Astrocyte (in vitro differentiated cells and primary cell): ENCODE measurements around the gene CACNA1E. TPM values are rescaled to one million over a fixed set of nuclear protein-coding genes. Genes with fewer than 3 reads are reported as not detected.

Source experiments
- DNase-seq: peaks from one replicate; pipeline ENCODE4 v3.0.0-alpha.2; 2010; ENCODE audit warnings: low read depth
- FAIRE-seq: peaks from 2 replicates; lab custom pipeline; 2011; peaks lifted over from hg19 to GRCh38; lab: Jason Lieb, UNC
- H2AFZ ChIP-seq: 2 replicates; pipeline ENCODE4 v1.6.0; 2012; ENCODE audit warnings: low read depth, low read length, inconsistent platforms
- H3K27ac ChIP-seq: 2 replicates; pipeline ENCODE4 v1.5.1; 2011; ENCODE audit warnings: low read depth, low read length, inconsistent platforms
- H3K27me3 ChIP-seq: 2 replicates; pipeline ENCODE4 v1.6.0; 2011; ENCODE audit warnings: low read length, inconsistent platforms; ENCODE audit not compliant: insufficient read depth
- H3K36me3 ChIP-seq: 2 replicates; pipeline ENCODE4 v1.5.1; 2011; ENCODE audit warnings: low read length, inconsistent platforms; ENCODE audit not compliant: insufficient read depth
- H3K4me1 ChIP-seq: 2 replicates; pipeline ENCODE4 v1.5.1; 2011; ENCODE audit warnings: low read length, inconsistent platforms; ENCODE audit not compliant: insufficient read depth
- H3K4me2 ChIP-seq: 2 replicates; pipeline ENCODE4 v1.6.0; 2012; ENCODE audit warnings: low read length, inconsistent platforms
- H3K4me3 ChIP-seq: 2 replicates; pipeline ENCODE4 v1.5.1; 2011; ENCODE audit warnings: low read depth, mild to moderate bottlenecking, low read length, inconsistent platforms; ENCODE audit not compliant: insufficient read depth
- H3K79me2 ChIP-seq: 2 replicates; pipeline ENCODE4 v1.6.0; 2012; ENCODE audit warnings: mild to moderate bottlenecking, low read length, inconsistent platforms; ENCODE audit not compliant: insufficient read depth
- H3K9ac ChIP-seq: 2 replicates; pipeline ENCODE4 v1.6.0; 2012; ENCODE audit warnings: mild to moderate bottlenecking, low read length, inconsistent platforms
- H3K9me3 ChIP-seq: 2 replicates; pipeline ENCODE4 v1.5.1; 2012; ENCODE audit warnings: low read depth, mild to moderate bottlenecking, low read length, inconsistent platforms; ENCODE audit not compliant: insufficient read depth
- H4K20me1 ChIP-seq: 2 replicates; pipeline ENCODE4 v1.6.0; 2012; ENCODE audit warnings: low read length, inconsistent platforms; ENCODE audit not compliant: insufficient read depth
- H3K27ac Mint-ChIP-seq: one replicate; pipeline ENCODE4 v1.8.0; 2021; ENCODE audit warnings: mild to moderate bottlenecking, mixed read lengths; ENCODE audit not compliant: unreplicated experiment
- H3K27me3 Mint-ChIP-seq: one replicate; pipeline ENCODE4 v1.8.0; 2021; ENCODE audit warnings: low read depth, mixed read lengths; ENCODE audit not compliant: unreplicated experiment
- H3K36me3 Mint-ChIP-seq: one replicate; pipeline ENCODE4 v1.8.0; 2021; ENCODE audit warnings: low read depth, mixed read lengths; ENCODE audit not compliant: unreplicated experiment
- H3K4me1 Mint-ChIP-seq: one replicate; pipeline ENCODE4 v1.8.0; 2021; ENCODE audit warnings: low read depth, mixed read lengths; ENCODE audit not compliant: unreplicated experiment
- H3K4me3 Mint-ChIP-seq: one replicate; pipeline ENCODE4 v1.8.0; 2021; ENCODE audit warnings: mild to moderate bottlenecking, moderate library complexity, mixed read lengths; ENCODE audit not compliant: unreplicated experiment
- H3K9me3 Mint-ChIP-seq: one replicate; pipeline ENCODE4 v1.8.0; 2021; ENCODE audit warnings: mild to moderate bottlenecking, mixed read lengths; ENCODE audit not compliant: unreplicated experiment
- CTCF ChIP-seq: IDR thresholded peaks from 2 replicates; pipeline ENCODE4 v1.5.1; 2011; ENCODE audit warnings: low read depth, mild to moderate bottlenecking, inconsistent platforms, low read length, moderate library complexity; ENCODE audit not compliant: insufficient read depth
- EZH2 ChIP-seq: IDR thresholded peaks from 2 replicates; pipeline ENCODE4 v1.6.1; 2012; ENCODE audit warnings: mild to moderate bottlenecking, low read length, inconsistent platforms; ENCODE audit not compliant: insufficient read depth
- total RNA-seq: library from RNA; stranded (reverse); gene quantifications from 2 replicates; pipeline ENCODE4 v1.2.1, GENCODE V29; 2021

CACNA1E gene
- total RNA-seq, 1 donor from 2014 or later, result 0.07 TPM

- H3K27ac ChIP-seq, result no peak overlapping the region
- H2AFZ ChIP-seq, result no peak overlapping the region
- H3K36me3 ChIP-seq, result no peaks in the 10 kb centered on the region
- peaks cover under 1% of the 10 kb centered on the region for H3K9me3 ChIP-seq
- FAIRE-seq, result no peak
- no peak overlapping the region for H3K4me2 ChIP-seq
- H3K27ac Mint-ChIP-seq, result no peak overlapping the region
- DNase-seq, result no peak
- H3K27me3 ChIP-seq, result no peaks in the 10 kb centered on the region
- H3K36me3 Mint-ChIP-seq, result peaks cover 2% of the 10 kb centered on the region
- H3K4me1 ChIP-seq, result no peaks in the 10 kb centered on the region
- H3K4me1 Mint-ChIP-seq, result no peaks in the 10 kb centered on the region
- H3K27me3 Mint-ChIP-seq, result peaks cover 12% of the 10 kb centered on the region
- H3K79me2 ChIP-seq, result no peaks in the 10 kb centered on the region
- TF ChIP-seq EZH2 (no peak), CTCF (no peak)
- H4K20me1 ChIP-seq, result no peaks in the 10 kb centered on the region
- H3K4me3 Mint-ChIP-seq, result no peak overlapping the region
- H3K4me3 ChIP-seq, result no peak overlapping the region
- no peak overlapping the region for H3K9ac ChIP-seq
- peaks cover 2% of the 10 kb centered on the region for H3K9me3 Mint-ChIP-seq
Measured at GRCh38 chr1:181746224-181746623, 262.9 kb downstream of the CACNA1E start.

- Histone ChIP-seq H3K9me3 (peaks cover 5% of the 10 kb centered on the region), H4K20me1 (no peaks in the 10 kb centered on the region), H3K4me2 (no peak overlapping the region), H3K27ac (no peak overlapping the region), H3K79me2 (no peaks in the 10 kb centered on the region), H3K9ac (no peak overlapping the region), H3K36me3 (no peaks in the 10 kb centered on the region), H3K4me1 (no peaks in the 10 kb centered on the region), H3K4me3 (no peak overlapping the region), H3K27me3 (no peaks in the 10 kb centered on the region), H2AFZ (no peak overlapping the region)
- FAIRE-seq, result no peak
- H3K4me1 Mint-ChIP-seq, result no peaks in the 10 kb centered on the region
- H3K27me3 Mint-ChIP-seq, result peaks cover 7% of the 10 kb centered on the region
- no peaks in the 10 kb centered on the region for H3K36me3 Mint-ChIP-seq
- H3K27ac Mint-ChIP-seq, result no peak overlapping the region
- no peak overlapping the region for H3K4me3 Mint-ChIP-seq
- peaks cover 2% of the 10 kb centered on the region for H3K9me3 Mint-ChIP-seq
- TF ChIP-seq EZH2 (no peak), CTCF (no peak)
- DNase-seq, result no peak
Measured at GRCh38 chr1:181748013-181748412, 264.7 kb downstream of the CACNA1E start.

GRCh38 chr1:181754103-181754502 lies 270.8 kb downstream of the CACNA1E start:
- no peaks in the 10 kb centered on the region for H3K27me3 ChIP-seq
- no peaks in the 10 kb centered on the region for H4K20me1 ChIP-seq
- no peak overlapping the region for H2AFZ ChIP-seq
- H3K4me3 ChIP-seq, result no peak overlapping the region
- no peaks in the 10 kb centered on the region for H3K36me3 ChIP-seq
- no peaks in the 10 kb centered on the region for H3K79me2 ChIP-seq
- H3K27ac ChIP-seq, result no peak overlapping the region
- FAIRE-seq (no peak), DNase-seq (no peak)
- H3K4me1 ChIP-seq, result no peaks in the 10 kb centered on the region
- H3K36me3 Mint-ChIP-seq, result no peaks in the 10 kb centered on the region
- H3K27me3 Mint-ChIP-seq, result peaks cover 11% of the 10 kb centered on the region
- TF ChIP-seq CTCF (no peak), EZH2 (no peak)
- H3K4me2 ChIP-seq, result no peak overlapping the region
- H3K27ac Mint-ChIP-seq, result no peak overlapping the region
- peaks cover 8% of the 10 kb centered on the region for H3K9me3 ChIP-seq
- H3K9ac ChIP-seq, result no peak overlapping the region
- H3K9me3 Mint-ChIP-seq, result no peaks in the 10 kb centered on the region
- H3K4me3 Mint-ChIP-seq, result no peak overlapping the region
- H3K4me1 Mint-ChIP-seq, result no peaks in the 10 kb centered on the region
